HG03565 (cell line): ENCODE data around the gene TAS2R40.
"Not testable (repeated sequence)": the region's sequence is repeated elsewhere in the genome, so short reads cannot be mapped to it uniquely, and the experiment has no call there.

ENCODE experiments used
- ATAC-seq: cut with Tn5 transposase; IDR thresholded peaks from one replicate; pipeline ENCODE4 v1.9.1; 2021; ENCODE audit warnings: mild to moderate bottlenecking, moderate library complexity; ENCODE audit not compliant: unreplicated experiment

Gene TAS2R40

GRCh38 chr7:143221737-143222136 is at the start of gene TAS2R40:
Gene TAS2R40, plus strand, starts transcription at chr7:143222037. Its CDS starts 42 bp downstream, at chr7:143222079.
- ATAC-seq, result no peak

- no peak for ATAC-seq
Observed at GRCh38 chr7:143172354-143172753, 49.5 kb upstream of the TAS2R40 start.

GRCh38 chr7:143176128-143176527 is 45.7 kb upstream of the TAS2R40 start:
- no peak for ATAC-seq

GRCh38 chr7:143177374-143178119 is 44.3 kb upstream of the TAS2R40 start:
- no peak for ATAC-seq

GRCh38 chr7:143180771-143181170 is 41.1 kb upstream of the TAS2R40 start:
- ATAC-seq, result not testable (repeated sequence)

- no peak for ATAC-seq
Observed at GRCh38 chr7:143181349-143181748, 40.5 kb upstream of the TAS2R40 start.

- ATAC-seq, result no peak
Observed at GRCh38 chr7:143183024-143183423, 38.8 kb upstream of the TAS2R40 start, which contains the start of gene TAS2R39. Gene TAS2R39, plus strand, starts transcription at chr7:143183419. Its CDS starts 0 bp downstream, at chr7:143183419.

GRCh38 chr7:143185551-143185950 is 36.3 kb upstream of the TAS2R40 start:
- no peak for ATAC-seq

GRCh38 chr7:143188994-143189393 is 32.8 kb upstream of the TAS2R40 start:
- ATAC-seq, result no peak

- no peak for ATAC-seq
Observed at GRCh38 chr7:143193880-143194279, 28.0 kb upstream of the TAS2R40 start.

- ATAC-seq, result no peak
Observed at GRCh38 chr7:143199040-143199439, 22.8 kb upstream of the TAS2R40 start.

GRCh38 chr7:143202161-143202560 is 19.7 kb upstream of the TAS2R40 start:
- ATAC-seq, result no peak

- no peak for ATAC-seq
Observed at GRCh38 chr7:143203386-143203785, 18.5 kb upstream of the TAS2R40 start.

- ATAC-seq, result peak; percentile 81
Observed at GRCh38 chr7:143205560-143206293, 16.1 kb upstream of the TAS2R40 start.

GRCh38 chr7:143210541-143210940 is 11.3 kb upstream of the TAS2R40 start:
- no peak for ATAC-seq

- ATAC-seq, result not testable (repeated sequence)
Observed at GRCh38 chr7:143213478-143213877, 8.4 kb upstream of the TAS2R40 start.

- ATAC-seq, result peak; percentile 93
Observed at GRCh38 chr7:143214789-143215679, 6.8 kb upstream of the TAS2R40 start.

- ATAC-seq, result no peak
Observed at GRCh38 chr7:143216151-143216550, 5.7 kb upstream of the TAS2R40 start.

GRCh38 chr7:143216686-143217085 is 5.2 kb upstream of the TAS2R40 start:
- ATAC-seq, result no peak

GRCh38 chr7:143217806-143218205 is 4.0 kb upstream of the TAS2R40 start:
- ATAC-seq, result no peak

- ATAC-seq, result no peak
Observed at GRCh38 chr7:143221286-143221685, 551 bp upstream of the TAS2R40 start.
